K562 (cell line): ENCODE data around the gene CARMIL3.

Source experiments
- ARID2 ChIP-seq: fragments of 450-650 bp; IDR thresholded peaks from 2 replicates; pipeline ENCODE4 v1.6.1; 2017; ENCODE audit warnings: antibody characterized with exemption, mild to moderate bottlenecking
- ARID4B ChIP-seq: sonication (generic); formaldehyde crosslinking; IDR thresholded peaks from 2 replicates; pipeline ENCODE4 v1.8.0; 2022; ENCODE audit warnings: mild to moderate bottlenecking, missing genetic modification reagents
- CHAMP1 ChIP-seq: fragments of 450-650 bp; IDR thresholded peaks from 2 replicates; pipeline ENCODE4 v1.6.1; 2016; ENCODE audit warnings: mild to moderate bottlenecking
- CTCF ChIP-seq, 3 experiments: IDR thresholded peaks in 2 of 3; conservative IDR thresholded peaks in 1 of 3; 2 replicates each; pipeline ENCODE4 v1.5.1; 2011 to 2012; ENCODE audit warnings: low read length in 3 of 3, mild to moderate bottlenecking in 3 of 3, control low read depth in 2 of 3, improper control_type of control experiment in 1 of 3, inconsistent platforms in 1 of 3, low read depth in 1 of 3, mixed read lengths in 1 of 3, moderate library complexity in 1 of 3; ENCODE audit not compliant: insufficient read depth in 2 of 3
- ELF4 ChIP-seq: fragments of 450-650 bp; formaldehyde crosslinking; IDR thresholded peaks from 2 replicates; pipeline ENCODE4 v1.4.0; 2022; ENCODE audit warnings: missing genetic modification characterization
- EZH2 ChIP-seq: IDR thresholded peaks from 2 replicates; pipeline ENCODE4 v1.6.1; 2012; ENCODE audit warnings: low read depth, mild to moderate bottlenecking, inconsistent platforms, low read length, borderline replicate concordance
- GABPB1 ChIP-seq: sonication (generic); formaldehyde crosslinking; IDR thresholded peaks from 2 replicates; pipeline ENCODE4 v1.8.0; 2022; ENCODE audit warnings: mild to moderate bottlenecking, missing genetic modification reagents
- HMBOX1 ChIP-seq: sonication (generic); IDR thresholded peaks from 2 replicates; pipeline ENCODE4 v1.6.1; 2016
- MTA3 ChIP-seq: fragments of 450-650 bp; formaldehyde crosslinking; IDR thresholded peaks from 2 replicates; pipeline ENCODE4 v1.6.1; 2017; ENCODE audit warnings: mild to moderate bottlenecking, borderline replicate concordance
- SIN3A ChIP-seq, 2 experiments: fragments of 150-350 bp in 1 of 2; IDR thresholded peaks; 2 replicates each; pipeline ENCODE4 v1.6.1; 2011 to 2016; ENCODE audit warnings: borderline replicate concordance in 2 of 2, low read depth in 2 of 2, low read length in 2 of 2, mild to moderate bottlenecking in 2 of 2, moderate library complexity in 2 of 2; ENCODE audit not compliant: control insufficient read depth in 1 of 2
- ZKSCAN1 ChIP-seq: fragments of 150-350 bp; IDR thresholded peaks from 2 replicates; pipeline ENCODE4 v1.6.1; 2016; ENCODE audit warnings: low read depth, low read length
- ZNF384 ChIP-seq: IDR thresholded peaks from 2 replicates; pipeline ENCODE4 v1.6.1; 2012; ENCODE audit warnings: low read depth, low read length, improper control_type of control experiment
- ZNF398 ChIP-seq: fragments of 250-450 bp; sonication (Bioruptor Pico); IDR thresholded peaks from 2 replicates; pipeline ENCODE4 v1.8.0; 2021; ENCODE audit warnings: moderate library complexity, mild to moderate bottlenecking, inconsistent platforms

- TF ChIP-seq CTCF (IDR thresholded peaks at IDR 0.05 in 2 of 3, conservative IDR thresholded peaks at IDR 0.05 in 1 of 3; ENCODE audit: insufficient read depth in 2 of 3, low read depth in 1 of 3, low read length in 3 of 3) (no peak), ARID4B (CRISPR knock-in tag) (no peak), ZNF398 (CRISPR knock-in tag) (no peak), SIN3A (IDR thresholded peaks at IDR 0.05; ENCODE audit: borderline replicate concordance in 2 of 2, control insufficient read depth in 1 of 2, low read depth in 2 of 2, low read length in 2 of 2) (no peak), GABPB1 (CRISPR knock-in tag) (no peak), EZH2 (no peak), MTA3 (no peak), CHAMP1 (no peak), ELF4 (CRISPR knock-in tag) (no peak), ZNF384 (no peak), HMBOX1 (no peak), ARID2 (no peak), ZKSCAN1 (no peak)
Measured at GRCh38 chr14:24032727-24033418, 18.9 kb upstream of the CARMIL3 start.
